GM12878 (cell line): ENCODE results near the gene KMT2B. TPM values are rescaled to one million over a fixed set of nuclear protein-coding genes. Genes with fewer than 3 reads are reported as not detected.

Experiments used
- ATAC-seq: fragments of 200-7000 bp; cut with Tn5 transposase; 3 replicates; pipeline ENCODE4 v1.9.1; 2020; ENCODE audit warnings: mild to moderate bottlenecking, moderate library complexity
- BruUV-seq: library from RNA; stranded (reverse); fragments of 400-500 nt; replicated peaks from 2 replicates; lab custom pipeline; 2021; lab: Mats Ljungman, UMichigan
- CTCF ChIA-PET: fragments of 300-600 bp; sonication (Branson Sonifier 250); formaldehyde crosslinking; extraction: SDS; loops from one replicate; lab custom pipeline; 2021; ENCODE audit warnings: inconsistent platforms; lab: Yijun Ruan, JAX
- POLR2A ChIA-PET: fragments of 350-600 bp; formaldehyde crosslinking; extraction: SDS; loops from one replicate; lab custom pipeline; 2021; ENCODE audit warnings: inconsistent platforms; lab: Charles Lee
- RAD21 ChIA-PET: fragments of 300-600 bp; sonication (Branson Sonifier 250); formaldehyde crosslinking; loops from one replicate; lab custom pipeline; 2023; ENCODE audit warnings: antibody characterized with exemption; ENCODE audit not compliant: unreplicated experiment; lab: Charles Lee
- SMC1A ChIA-PET: fragments of 300-600 bp; sonication (Branson Sonifier 250); formaldehyde crosslinking; loops from one replicate; lab custom pipeline; 2023; ENCODE audit not compliant: unreplicated experiment, uncharacterized antibody; lab: Charles Lee
- DNase-seq: peaks from one replicate; pipeline ENCODE4 v3.0.0-alpha.2; 2011; ENCODE audit warnings: low read depth, low spot score
- FAIRE-seq: peaks from 3 replicates; lab custom pipeline; 2011; peaks lifted over from hg19 to GRCh38; lab: Jason Lieb, UNC
- H2AFZ ChIP-seq: 2 replicates; pipeline ENCODE4 v1.6.0; 2011; ENCODE audit warnings: low read depth, low read length, control low read depth; ENCODE audit not compliant: control insufficient read depth
- H3K27ac ChIP-seq: 2 replicates; pipeline ENCODE4 v1.5.1; 2011; ENCODE audit warnings: control low read depth; ENCODE audit not compliant: control insufficient read depth, insufficient read depth
- H3K27me3 ChIP-seq, 2 experiments: replicated peaks in 1 of 2; 2 replicates each; pipeline versions ENCODE4 v1.6.0 to v1.6.1; 2011; ENCODE audit warnings: low read length in 1 of 2; ENCODE audit not compliant: control insufficient read depth in 2 of 2, insufficient read depth in 2 of 2
- H3K36me3 ChIP-seq, 2 experiments: 2 replicates each; pipeline ENCODE4 v1.5.1; 2011; ENCODE audit warnings: low read length in 1 of 2; ENCODE audit not compliant: control insufficient read depth in 2 of 2, insufficient read depth in 2 of 2
- H3K4me1 ChIP-seq: 2 replicates; pipeline ENCODE4 v1.6.1; 2011; ENCODE audit warnings: mild to moderate bottlenecking, low read length, moderate library complexity, mixed read lengths; ENCODE audit not compliant: control insufficient read depth, insufficient read depth
- H3K4me2 ChIP-seq: 2 replicates; pipeline ENCODE4 v1.6.0; 2011; ENCODE audit warnings: control low read depth; ENCODE audit not compliant: control insufficient read depth, insufficient read depth
- H3K4me3 ChIP-seq: fragments of 200-600 bp; sonication (generic); 2 replicates; pipeline ENCODE4 v1.5.1; 2016
- H3K79me2 ChIP-seq: 2 replicates; pipeline ENCODE4 v1.6.0; 2011; ENCODE audit warnings: low read length; ENCODE audit not compliant: control insufficient read depth, insufficient read depth
- H3K9ac ChIP-seq: 2 replicates; pipeline ENCODE4 v1.8.0; 2011; ENCODE audit warnings: low read length, control low read depth, mixed read lengths; ENCODE audit not compliant: control insufficient read depth, insufficient read depth
- H3K9me3 ChIP-seq: replicated peaks from 3 replicates; pipeline ENCODE4 v1.5.1; 2011; ENCODE audit warnings: mild to moderate bottlenecking, low read length; ENCODE audit not compliant: control insufficient read depth, insufficient read depth
- H4K20me1 ChIP-seq: 2 replicates; pipeline ENCODE4 v1.6.0; 2011; ENCODE audit not compliant: control insufficient read depth, insufficient read depth
- BRCA1 ChIP-seq: IDR thresholded peaks from 2 replicates; pipeline ENCODE4 v1.6.1; 2011; ENCODE audit warnings: low read depth, low read length, improper control_type of control experiment
- CHD1 ChIP-seq: IDR thresholded peaks from 2 replicates; pipeline ENCODE4 v1.6.1; 2012; ENCODE audit warnings: low read depth, low read length, improper control_type of control experiment
- CREM ChIP-seq: IDR thresholded peaks from 2 replicates; pipeline ENCODE4 v1.6.1; 2014; ENCODE audit warnings: antibody characterized with exemption, low read depth
- FOS ChIP-seq: IDR thresholded peaks from 3 replicates; pipeline ENCODE4 v1.6.1; 2011; ENCODE audit warnings: borderline replicate concordance; ENCODE audit not compliant: insufficient read length; ENCODE audit errors: extremely low read depth
- JUNB ChIP-seq: IDR thresholded peaks from 2 replicates; pipeline ENCODE4 v1.6.1; 2016; ENCODE audit warnings: antibody characterized with exemption, mild to moderate bottlenecking
- PML ChIP-seq: IDR thresholded peaks from 2 replicates; pipeline ENCODE4 v1.6.1; 2012; ENCODE audit warnings: low read length, inconsistent platforms
- TAF1 ChIP-seq: IDR thresholded peaks from 2 replicates; pipeline ENCODE4 v1.6.1; 2011; ENCODE audit warnings: mild to moderate bottlenecking, low read depth, low read length, borderline replicate concordance
- ZSCAN29 ChIP-seq: fragments of 450-650 bp; IDR thresholded peaks from 2 replicates; pipeline ENCODE4 v1.6.1; 2017; ENCODE audit warnings: mild to moderate bottlenecking, moderate library complexity
- ZZZ3 ChIP-seq: IDR thresholded peaks from 2 replicates; pipeline ENCODE4 v1.6.1; 2011; ENCODE audit warnings: low read depth; ENCODE audit not compliant: control insufficient read depth, insufficient read length
- WGBS: methylation state at CpG from one replicate; pipeline ENCODE4 v1.1.6; 2016; ENCODE audit warnings: low lambda C conversion rate; ENCODE audit not compliant: insufficient replicate concordance, insufficient coverage; ENCODE audit errors: missing lambda C conversion rate; 5-methylcytosine and 5-hydroxymethylcytosine counted together
- in situ Hi-C: fragments of 300-500 bp; cut with MboI; formaldehyde crosslinking; loops from 9 replicates; pipeline ENCODE4 v1.14.3; 2018; ENCODE audit warnings: mixed read lengths
- intact Hi-C: fragments of 100-400 bp; cut with micrococcal nuclease; formaldehyde crosslinking; loops from one replicate; pipeline ENCODE4 v1.14.2; 2022; ENCODE audit not compliant: unreplicated experiment
- polyA plus RNA-seq, 11 experiments: library from polyadenylated mRNA; depleted of rRNA in 4 of 11; unstranded in 6 of 11; stranded (reverse) in 5 of 11; fragments of >200 nt; fragmentation: Nextera tagmentation in 4 of 11; fragmentation: Illumina TruSeq in 1 of 11; extraction: Ambion mirVana in 4 of 11; extraction: Trizol in 1 of 11; gene quantifications; 1 replicate in 1 of 11; 2 replicates in 10 of 11; pipeline versions ENCODE4 v1.2.1 to v1.2.3, GENCODE V29; 2011 to 2016; ENCODE audit warnings: inconsistent platforms in 2 of 11, missing spikeins in 2 of 11, low read depth in 1 of 11
- total RNA-seq, 4 experiments: library from RNA; depleted of rRNA in 3 of 4; stranded (reverse); fragments of >200 nt in 3 of 4; fragmentation: Illumina TruSeq in 1 of 4; extraction: Trizol in 1 of 4; gene quantifications; 2 replicates each; pipeline versions ENCODE4 v1.2.1 to v1.2.3, GENCODE V29; 2013 to 2021
- TF ChIP-seq, protein P1 (sequence below): IDR thresholded peaks from 2 replicates; pipeline ENCODE4 v1.6.1; 2012; ENCODE audit warnings: low read depth, low read length, improper control_type of control experiment
- TF ChIP-seq, protein P2 (sequence below): fragments of 450-650 bp; IDR thresholded peaks from 2 replicates; pipeline ENCODE4 v1.6.1; 2018; ENCODE audit warnings: borderline replicate concordance, mild to moderate bottlenecking; ENCODE audit not compliant: partially characterized antibody
- TF ChIP-seq, protein P3 (sequence below): fragments of 450-650 bp; IDR thresholded peaks from 2 replicates; pipeline ENCODE4 v1.6.1; 2017; ENCODE audit warnings: mild to moderate bottlenecking, moderate library complexity
- TF ChIP-seq, protein P4 (sequence below): IDR thresholded peaks from 2 replicates; pipeline ENCODE4 v1.6.1; 2011; ENCODE audit warnings: borderline replicate concordance, low read depth, mild to moderate bottlenecking, moderate library complexity, mixed read lengths, low read length; ENCODE audit not compliant: insufficient read depth; ENCODE audit errors: extremely low read length

KMT2B gene
- total and polyA plus RNA-seq, 10 of the 15 experiments (the other 5 are each of a cell fraction or from before 2014, with no cell fraction given) = 0.71 to 35.6 (median 6.0) TPM

DNA sequence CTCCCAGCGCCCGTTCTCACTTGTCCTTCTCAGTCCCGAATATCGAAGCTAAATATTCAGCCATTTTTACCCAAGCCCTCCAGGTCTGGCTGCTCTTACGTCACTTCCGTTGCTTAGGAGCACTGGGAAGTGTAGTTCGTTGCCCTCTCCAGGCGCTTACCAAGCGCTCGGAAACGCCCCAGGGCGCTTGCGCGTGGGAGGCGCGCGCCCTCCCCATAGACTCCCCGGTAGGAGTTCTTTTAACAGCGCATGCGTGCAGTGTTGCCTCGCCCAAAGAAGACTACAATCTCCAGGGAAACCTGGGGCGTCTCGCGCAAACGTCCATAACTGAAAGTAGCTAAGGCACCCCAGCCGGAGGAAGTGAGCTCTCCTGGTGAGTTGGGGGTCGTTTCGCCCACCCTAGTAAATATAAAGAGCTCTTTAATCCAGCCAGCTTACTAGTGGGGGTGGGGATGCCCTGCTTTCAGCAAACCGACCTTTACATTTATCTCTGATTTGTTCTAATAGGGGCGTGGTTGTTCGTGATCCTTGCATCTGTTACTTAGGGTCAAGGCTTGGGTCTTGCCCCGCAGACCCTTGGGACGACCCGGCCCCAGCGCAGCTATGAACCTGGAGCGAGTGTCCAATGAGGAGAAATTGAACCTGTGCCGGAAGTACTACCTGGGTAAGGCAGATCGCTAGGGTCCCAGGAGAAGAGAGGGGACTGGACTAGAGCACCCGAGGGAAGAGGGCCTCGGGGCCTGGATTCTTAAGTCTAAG is 27.7 kb downstream of the KMT2B start, which contains the start of the genes PSENEN and U2AF1L4:
Gene PSENEN, plus strand, starts transcription at position 324 of the 759 bp plus-strand sequence. Its CDS starts 280 bp downstream, at position 604.
Gene U2AF1L4, minus strand, starts transcription at position 91 of the 759 bp plus-strand sequence. Its CDS starts 27 bp downstream, at position 64.
- under 1% methylated on average over 40 of the region's 40 CpGs for WGBS
- peak within 1 kb of the TSS; percentile 61 for H2AFZ ChIP-seq
- TF ChIP-seq, protein P1, sequence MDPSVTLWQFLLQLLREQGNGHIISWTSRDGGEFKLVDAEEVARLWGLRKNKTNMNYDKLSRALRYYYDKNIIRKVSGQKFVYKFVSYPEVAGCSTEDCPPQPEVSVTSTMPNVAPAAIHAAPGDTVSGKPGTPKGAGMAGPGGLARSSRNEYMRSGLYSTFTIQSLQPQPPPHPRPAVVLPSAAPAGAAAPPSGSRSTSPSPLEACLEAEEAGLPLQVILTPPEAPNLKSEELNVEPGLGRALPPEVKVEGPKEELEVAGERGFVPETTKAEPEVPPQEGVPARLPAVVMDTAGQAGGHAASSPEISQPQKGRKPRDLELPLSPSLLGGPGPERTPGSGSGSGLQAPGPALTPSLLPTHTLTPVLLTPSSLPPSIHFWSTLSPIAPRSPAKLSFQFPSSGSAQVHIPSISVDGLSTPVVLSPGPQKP = peak; percentile 78
- TF ChIP-seq CREM (peak; percentile 97), PML (no peak), JUNB (no peak), FOS (no peak), CHD1 (no peak), TAF1 (peak; percentile 60; the same call in 1 of the 2 replicates), BRCA1 (no peak), ZSCAN29 (no peak), ZZZ3 (no peak)
- TF ChIP-seq, protein P2, sequence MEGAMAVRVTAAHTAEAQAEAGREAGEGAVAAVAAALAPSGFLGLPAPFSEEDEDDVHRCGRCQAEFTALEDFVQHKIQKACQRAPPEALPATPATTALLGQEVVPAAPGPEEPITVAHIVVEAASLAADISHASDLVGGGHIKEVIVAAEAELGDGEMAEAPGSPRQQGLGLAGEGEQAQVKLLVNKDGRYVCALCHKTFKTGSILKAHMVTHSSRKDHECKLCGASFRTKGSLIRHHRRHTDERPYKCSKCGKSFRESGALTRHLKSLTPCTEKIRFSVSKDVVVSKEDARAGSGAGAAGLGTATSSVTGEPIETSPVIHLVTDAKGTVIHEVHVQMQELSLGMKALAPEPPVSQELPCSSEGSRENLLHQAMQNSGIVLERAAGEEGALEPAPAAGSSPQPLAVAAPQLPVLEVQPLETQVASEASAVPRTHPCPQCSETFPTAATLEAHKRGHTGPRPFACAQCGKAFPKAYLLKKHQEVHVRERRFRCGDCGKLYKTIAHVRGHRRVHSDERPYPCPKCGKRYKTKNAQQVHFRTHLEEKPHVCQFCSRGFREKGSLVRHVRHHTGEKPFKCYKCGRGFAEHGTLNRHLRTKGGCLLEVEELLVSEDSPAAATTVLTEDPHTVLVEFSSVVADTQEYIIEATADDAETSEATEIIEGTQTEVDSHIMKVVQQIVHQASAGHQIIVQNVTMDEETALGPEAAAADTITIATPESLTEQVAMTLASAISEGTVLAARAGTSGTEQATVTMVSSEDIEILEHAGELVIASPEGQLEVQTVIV = no peak
- TF ChIP-seq, protein P3, sequence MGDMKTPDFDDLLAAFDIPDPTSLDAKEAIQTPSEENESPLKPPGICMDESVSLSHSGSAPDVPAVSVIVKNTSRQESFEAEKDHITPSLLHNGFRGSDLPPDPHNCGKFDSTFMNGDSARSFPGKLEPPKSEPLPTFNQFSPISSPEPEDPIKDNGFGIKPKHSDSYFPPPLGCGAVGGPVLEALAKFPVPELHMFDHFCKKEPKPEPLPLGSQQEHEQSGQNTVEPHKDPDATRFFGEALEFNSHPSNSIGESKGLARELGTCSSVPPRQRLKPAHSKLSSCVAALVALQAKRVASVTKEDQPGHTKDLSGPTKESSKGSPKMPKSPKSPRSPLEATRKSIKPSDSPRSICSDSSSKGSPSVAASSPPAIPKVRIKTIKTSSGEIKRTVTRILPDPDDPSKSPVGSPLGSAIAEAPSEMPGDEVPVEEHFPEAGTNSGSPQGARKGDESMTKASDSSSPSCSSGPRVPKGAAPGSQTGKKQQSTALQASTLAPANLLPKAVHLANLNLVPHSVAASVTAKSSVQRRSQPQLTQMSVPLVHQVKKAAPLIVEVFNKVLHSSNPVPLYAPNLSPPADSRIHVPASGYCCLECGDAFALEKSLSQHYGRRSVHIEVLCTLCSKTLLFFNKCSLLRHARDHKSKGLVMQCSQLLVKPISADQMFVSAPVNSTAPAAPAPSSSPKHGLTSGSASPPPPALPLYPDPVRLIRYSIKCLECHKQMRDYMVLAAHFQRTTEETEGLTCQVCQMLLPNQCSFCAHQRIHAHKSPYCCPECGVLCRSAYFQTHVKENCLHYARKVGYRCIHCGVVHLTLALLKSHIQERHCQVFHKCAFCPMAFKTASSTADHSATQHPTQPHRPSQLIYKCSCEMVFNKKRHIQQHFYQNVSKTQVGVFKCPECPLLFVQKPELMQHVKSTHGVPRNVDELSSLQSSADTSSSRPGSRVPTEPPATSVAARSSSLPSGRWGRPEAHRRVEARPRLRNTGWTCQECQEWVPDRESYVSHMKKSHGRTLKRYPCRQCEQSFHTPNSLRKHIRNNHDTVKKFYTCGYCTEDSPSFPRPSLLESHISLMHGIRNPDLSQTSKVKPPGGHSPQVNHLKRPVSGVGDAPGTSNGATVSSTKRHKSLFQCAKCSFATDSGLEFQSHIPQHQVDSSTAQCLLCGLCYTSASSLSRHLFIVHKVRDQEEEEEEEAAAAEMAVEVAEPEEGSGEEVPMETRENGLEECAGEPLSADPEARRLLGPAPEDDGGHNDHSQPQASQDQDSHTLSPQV = no peak
- TF ChIP-seq, protein P4, sequence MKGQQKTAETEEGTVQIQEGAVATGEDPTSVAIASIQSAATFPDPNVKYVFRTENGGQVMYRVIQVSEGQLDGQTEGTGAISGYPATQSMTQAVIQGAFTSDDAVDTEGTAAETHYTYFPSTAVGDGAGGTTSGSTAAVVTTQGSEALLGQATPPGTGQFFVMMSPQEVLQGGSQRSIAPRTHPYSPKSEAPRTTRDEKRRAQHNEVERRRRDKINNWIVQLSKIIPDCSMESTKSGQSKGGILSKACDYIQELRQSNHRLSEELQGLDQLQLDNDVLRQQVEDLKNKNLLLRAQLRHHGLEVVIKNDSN = no peak

More for the DNA sequence above, 27.7 kb downstream of the KMT2B start, which contains the start of the genes PSENEN and U2AF1L4:
- Histone ChIP-seq H4K20me1 (no peaks in the 10 kb centered on the region), H3K27ac (peak within 1 kb of the TSS; percentile 80), H3K4me2 (peak within 1 kb of the TSS; percentile 94), H3K9me3 (no peaks in the 10 kb centered on the region), H3K9ac (peak within 1 kb of the TSS; percentile 84), H3K4me1 (peaks cover 35% of the 10 kb centered on the region), H3K27me3 (no peaks in the 10 kb centered on the region), H3K4me3 (peak within 1 kb of the TSS; percentile 92), H3K79me2 (peaks cover 29% of the 10 kb centered on the region), H3K36me3 (0 out of 4 replicates have a peak, but pooled peaks cover 0 to 4% of the 10 kb centered on the region in 2 experiments)
- POLR2A ChIA-PET = interaction anchor here (0.6 to 7.1 kb wide), 11 partner anchors 8 to 311 kb away, joined by 3 to 91 read pairs (median 6); partner anchors contain the start of genes HSPB6 and PROSER3
- CTCF ChIA-PET = interaction anchor here (0.6 to 4.3 kb wide), 8 partner anchors 31 to 316 kb away, joined by 3 to 18 read pairs (median 6); no protein-coding TSS in a partner anchor
- BruUV-seq = TSS peak; percentile 49
- RAD21 ChIA-PET = interaction anchor here (0.9 to 2.3 kb wide), 6 partner anchors 12 to 186 kb away, joined by 3 to 9 read pairs (median 6); partner anchors contain the start of genes COX6B1 and HSPB6
- in situ Hi-C loops (no loop called here), intact Hi-C loops (loop anchor here (1.0 to 2.0 kb wide), 2 partner anchors 13 to 28 kb away; partner anchors contain the start of gene PROSER3)
- ATAC-seq = peak; percentile 54
- peak; percentile 92 for FAIRE-seq
- SMC1A ChIA-PET = interaction anchor here (0.6 to 2.0 kb wide), 6 partner anchors 27 to 361 kb away, joined by 3 to 14 read pairs (median 3); no protein-coding TSS in a partner anchor
- peak; percentile 97 for DNase-seq
